Hepatocyte (in vitro differentiated cells): ENCODE results near the gene CARD11. TPM values are rescaled to one million over a fixed set of nuclear protein-coding genes. Genes with fewer than 3 reads are reported as not detected.

ENCODE experiments used
- DNase-seq: peaks from one replicate; pipeline ENCODE4 v3.0.0-alpha.2; 2016; ENCODE audit warnings: low spot score
- H2AFZ ChIP-seq: fragments of 200-600 bp; sonication (generic); 2 replicates; pipeline ENCODE4 v1.6.0; 2016; ENCODE audit warnings: antibody characterized with exemption, mild to moderate bottlenecking
- H3K27ac ChIP-seq: fragments of 200-600 bp; sonication (generic); 2 replicates; pipeline ENCODE4 v1.5.1; 2016; ENCODE audit warnings: mild to moderate bottlenecking
- H3K27me3 ChIP-seq: fragments of 200-600 bp; sonication (generic); 2 replicates; pipeline ENCODE4 v1.6.1; 2016
- H3K36me3 ChIP-seq: fragments of 200-600 bp; sonication (generic); replicated peaks from 2 replicates; pipeline ENCODE4 v1.5.1; 2016; ENCODE audit warnings: low read depth; ENCODE audit not compliant: insufficient read depth
- H3K4me1 ChIP-seq: fragments of 200-600 bp; sonication (generic); 2 replicates; pipeline ENCODE4 v1.5.1; 2016; ENCODE audit warnings: mild to moderate bottlenecking, moderate library complexity; ENCODE audit not compliant: insufficient read depth
- H3K4me2 ChIP-seq: fragments of 200-600 bp; sonication (generic); 2 replicates; pipeline ENCODE4 v1.6.0; 2016
- H3K4me3 ChIP-seq: fragments of 200-600 bp; sonication (generic); 2 replicates; pipeline ENCODE4 v1.5.1; 2016; ENCODE audit warnings: mild to moderate bottlenecking
- H3K79me2 ChIP-seq: fragments of 200-600 bp; sonication (generic); 2 replicates; pipeline ENCODE4 v1.6.0; 2017; ENCODE audit warnings: mild to moderate bottlenecking
- H3K9me2 ChIP-seq: fragments of 200-600 bp; sonication (generic); replicated peaks from 2 replicates; pipeline ENCODE4 v1.6.0; 2017; ENCODE audit warnings: mild to moderate bottlenecking; ENCODE audit not compliant: insufficient read depth
- H3K9me3 ChIP-seq: fragments of 200-600 bp; sonication (generic); 2 replicates; pipeline ENCODE4 v1.5.1; 2016; ENCODE audit warnings: low read depth, mild to moderate bottlenecking
- H4K20me1 ChIP-seq: fragments of 200-600 bp; sonication (generic); 2 replicates; pipeline ENCODE4 v1.6.0; 2016; ENCODE audit warnings: mild to moderate bottlenecking; ENCODE audit not compliant: insufficient read depth, poor library complexity, severe bottlenecking
- EZH2 ChIP-seq: fragments of 200-600 bp; sonication (generic); IDR thresholded peaks from 2 replicates; pipeline ENCODE4 v1.6.1; 2016; ENCODE audit warnings: antibody characterized with exemption, mild to moderate bottlenecking, borderline replicate concordance
- EZH2phosphoT487 ChIP-seq: fragments of 200-600 bp; sonication (generic); IDR thresholded peaks from one replicate; pipeline ENCODE4 v1.6.1; 2018; ENCODE audit warnings: antibody characterized with exemption, mild to moderate bottlenecking, low read depth, moderate library complexity; ENCODE audit not compliant: unreplicated experiment, severe bottlenecking
- WGBS: methylation state at CpG from one replicate; pipeline ENCODE4 v1.1.6; 2016; ENCODE audit warnings: low lambda C conversion rate; ENCODE audit errors: missing lambda C conversion rate; 5-methylcytosine and 5-hydroxymethylcytosine counted together
- polyA plus RNA-seq: library from polyadenylated mRNA; unstranded; fragments of >200 nt; fragmentation: Nextera tagmentation; extraction: Ambion mirVana; gene quantifications from 2 replicates; pipeline ENCODE4 v1.2.1, GENCODE V29; 2016
- total RNA-seq: library from RNA; depleted of rRNA; stranded (reverse); fragments of >200 nt; gene quantifications from 2 replicates; pipeline ENCODE4 v1.2.3, GENCODE V29; 2014
- TF ChIP-seq, protein P1 (sequence below): fragments of 200-600 bp; sonication (generic); IDR thresholded peaks from 2 replicates; pipeline ENCODE4 v1.5.1; 2016; ENCODE audit warnings: antibody characterized with exemption, mild to moderate bottlenecking; ENCODE audit not compliant: poor library complexity

The CARD11 gene
- total and polyA plus RNA-seq, 2 experiments from 2014 or later = 9.6 to 10.9 TPM

DNA sequence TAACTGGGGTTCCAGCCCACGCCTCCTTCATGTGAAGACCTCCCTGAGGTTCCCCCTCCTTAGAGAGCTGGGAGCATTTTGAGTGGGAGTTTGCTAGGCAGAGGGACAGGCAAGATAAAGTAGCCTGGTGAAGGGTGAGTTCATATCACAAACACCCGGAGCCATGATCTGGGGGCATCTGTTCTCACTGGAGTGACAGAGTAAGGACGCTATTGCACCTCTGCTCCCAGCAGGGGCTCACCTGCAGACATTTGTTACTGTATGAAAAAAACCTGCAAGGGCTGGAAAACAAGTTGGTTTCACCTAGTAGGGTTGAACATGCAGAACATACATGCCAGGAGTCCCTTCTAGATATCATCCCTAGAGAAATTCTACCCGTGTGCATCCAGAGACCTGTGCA is 88.4 kb downstream of the CARD11 start:
- Histone ChIP-seq H3K36me3 (no peaks in the 10 kb centered on the region), H3K79me2 (no peaks in the 10 kb centered on the region), H3K4me2 (no peak overlapping the region), H3K9me2 (no peaks in the 10 kb centered on the region), H2AFZ (no peak overlapping the region), H3K4me3 (no peak overlapping the region), H3K27me3 (no peaks in the 10 kb centered on the region), H3K9me3 (peaks cover 4% of the 10 kb centered on the region), H3K27ac (no peak overlapping the region), H4K20me1 (no peaks in the 10 kb centered on the region), H3K4me1 (no peaks in the 10 kb centered on the region)
- TF ChIP-seq, protein P1, sequence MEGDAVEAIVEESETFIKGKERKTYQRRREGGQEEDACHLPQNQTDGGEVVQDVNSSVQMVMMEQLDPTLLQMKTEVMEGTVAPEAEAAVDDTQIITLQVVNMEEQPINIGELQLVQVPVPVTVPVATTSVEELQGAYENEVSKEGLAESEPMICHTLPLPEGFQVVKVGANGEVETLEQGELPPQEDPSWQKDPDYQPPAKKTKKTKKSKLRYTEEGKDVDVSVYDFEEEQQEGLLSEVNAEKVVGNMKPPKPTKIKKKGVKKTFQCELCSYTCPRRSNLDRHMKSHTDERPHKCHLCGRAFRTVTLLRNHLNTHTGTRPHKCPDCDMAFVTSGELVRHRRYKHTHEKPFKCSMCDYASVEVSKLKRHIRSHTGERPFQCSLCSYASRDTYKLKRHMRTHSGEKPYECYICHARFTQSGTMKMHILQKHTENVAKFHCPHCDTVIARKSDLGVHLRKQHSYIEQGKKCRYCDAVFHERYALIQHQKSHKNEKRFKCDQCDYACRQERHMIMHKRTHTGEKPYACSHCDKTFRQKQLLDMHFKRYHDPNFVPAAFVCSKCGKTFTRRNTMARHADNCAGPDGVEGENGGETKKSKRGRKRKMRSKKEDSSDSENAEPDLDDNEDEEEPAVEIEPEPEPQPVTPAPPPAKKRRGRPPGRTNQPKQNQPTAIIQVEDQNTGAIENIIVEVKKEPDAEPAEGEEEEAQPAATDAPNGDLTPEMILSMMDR = no peak
- TF ChIP-seq EZH2 (no peak), EZH2phosphoT487 (no peak)
- no peak for DNase-seq
- WGBS = 81% methylated on average over 4 of the region's 4 CpGs

DNA sequence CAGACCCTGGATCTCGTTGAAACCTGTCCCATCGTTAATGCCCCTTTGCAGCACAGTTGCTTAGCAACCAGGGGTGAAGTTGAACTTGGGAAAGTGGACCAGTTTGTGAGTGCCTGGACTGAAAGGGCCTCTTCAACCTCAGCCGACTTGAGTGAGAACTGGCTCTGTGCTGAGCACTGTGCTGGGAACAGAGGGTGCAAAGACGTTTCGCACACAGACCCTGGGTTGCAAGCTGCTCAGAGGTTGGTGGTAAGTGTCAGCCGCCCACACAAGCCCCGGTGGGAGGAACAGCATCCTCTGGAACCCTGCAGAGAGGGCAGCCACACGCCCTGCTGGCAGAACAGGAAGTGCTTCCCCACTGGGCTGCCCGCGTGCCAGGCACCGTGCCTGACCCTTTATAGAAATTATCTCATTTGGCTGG is 89.2 kb downstream of the CARD11 start:
- Histone ChIP-seq H3K36me3 (no peaks in the 10 kb centered on the region), H3K27ac (no peak overlapping the region), H3K9me3 (peaks cover 4% of the 10 kb centered on the region), H3K27me3 (no peaks in the 10 kb centered on the region), H3K4me2 (no peak overlapping the region), H3K9me2 (no peaks in the 10 kb centered on the region), H3K79me2 (no peaks in the 10 kb centered on the region), H3K4me3 (no peak overlapping the region), H3K4me1 (no peaks in the 10 kb centered on the region), H2AFZ (no peak overlapping the region), H4K20me1 (no peaks in the 10 kb centered on the region)
- WGBS = 91% methylated on average over 11 of the region's 11 CpGs
- TF ChIP-seq EZH2phosphoT487 (no peak), EZH2 (no peak)
- TF ChIP-seq, protein P1 = no peak
- DNase-seq = no peak

DNA sequence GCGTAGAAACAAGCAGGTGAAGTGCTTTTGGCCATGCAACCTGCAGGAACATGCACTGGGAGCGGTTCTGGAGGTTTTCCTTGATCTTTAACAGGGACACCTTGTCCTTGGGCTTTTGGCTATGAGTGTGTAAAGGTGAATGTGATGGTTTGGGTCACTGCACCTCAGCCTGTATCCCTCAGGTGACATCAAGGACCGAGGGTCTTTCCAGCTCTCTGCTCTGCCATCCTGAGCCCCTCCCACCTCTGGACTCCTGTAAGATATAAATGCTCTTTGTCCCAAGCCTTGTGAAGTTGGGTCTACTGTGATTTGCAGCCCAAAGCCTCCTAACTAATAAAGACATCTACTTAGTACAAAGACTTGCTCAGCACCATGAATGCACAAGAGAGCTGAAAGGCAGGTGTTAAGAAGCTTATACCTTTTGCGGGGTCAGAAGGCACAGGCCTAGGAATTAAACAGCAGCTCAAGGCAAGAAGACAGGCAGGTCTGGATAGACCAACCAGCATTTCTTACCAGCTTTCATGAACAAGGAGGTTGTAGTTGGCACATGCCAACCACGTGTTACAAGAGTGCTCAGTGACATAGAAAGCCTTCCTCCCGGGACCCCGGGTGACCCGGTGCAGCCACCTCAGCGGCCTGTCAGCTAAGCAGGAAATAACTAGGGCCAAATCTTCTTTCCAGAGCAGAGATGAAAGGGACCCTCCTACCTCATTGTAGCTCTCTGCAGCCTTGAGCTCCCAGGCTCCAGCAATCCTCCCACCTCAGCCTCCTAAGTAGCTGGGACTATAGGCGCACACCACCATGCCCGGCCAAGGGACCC is 89.9 kb downstream of the CARD11 start:
- Histone ChIP-seq H3K4me2 (no peak overlapping the region), H3K4me1 (no peaks in the 10 kb centered on the region), H3K36me3 (no peaks in the 10 kb centered on the region), H2AFZ (no peak overlapping the region), H4K20me1 (no peaks in the 10 kb centered on the region), H3K27me3 (no peaks in the 10 kb centered on the region), H3K4me3 (no peak overlapping the region), H3K9me2 (no peaks in the 10 kb centered on the region), H3K9me3 (peaks cover 4% of the 10 kb centered on the region), H3K79me2 (no peaks in the 10 kb centered on the region), H3K27ac (no peak overlapping the region)
- no peak for DNase-seq
- 93% methylated on average over 11 of the region's 11 CpGs for WGBS
- TF ChIP-seq, protein P1 = no peak
- TF ChIP-seq EZH2phosphoT487 = no peak
- TF ChIP-seq EZH2 = no peak
